Common myeloid progenitor, CD34-positive (primary cell): Measurements from ENCODE around the gene PTMA.

Source experiments
- CTCF ChIA-PET: fragments of 350-600 bp; sonication (Branson Sonifier 250); formaldehyde crosslinking; loops from one replicate; lab custom pipeline; 2021; ENCODE audit warnings: antibody characterized with exemption; lab: Charles Lee
- POLR2A ChIA-PET: fragments of 350-600 bp; sonication (Branson Sonifier 250); formaldehyde crosslinking; loops from one replicate; lab custom pipeline; 2021; ENCODE audit warnings: antibody characterized with exemption; lab: Charles Lee
- DNase-seq, 3 donors: peaks; one replicate each; pipeline versions ENCODE4 v3.0.0 to v3.0.0-alpha.2; 2013
- H3K27ac ChIP-seq, 2 experiments: 1 replicate in 1 of 2; 2 replicates in 1 of 2; pipeline ENCODE4 v1.7.0; 2013; ENCODE audit warnings: inconsistent platforms in 2 of 2, low read length in 2 of 2, mild to moderate bottlenecking in 2 of 2, low read depth in 1 of 2, moderate library complexity in 1 of 2; ENCODE audit not compliant: severe bottlenecking in 2 of 2, insufficient read depth in 1 of 2, poor library complexity in 1 of 2
- H3K27me3 ChIP-seq, 5 experiments: replicated peaks in 2 of 5; 1 replicate in 3 of 5; 2 replicates in 2 of 5; pipeline versions ENCODE4 v1.6.1 to v1.7.0; 2013; ENCODE audit warnings: low read length in 4 of 5, mild to moderate bottlenecking in 2 of 5, moderate library complexity in 2 of 5, inconsistent platforms in 1 of 5; ENCODE audit not compliant: insufficient read depth in 5 of 5, control insufficient read depth in 4 of 5
- H3K36me3 ChIP-seq, 4 experiments: 1 replicate in 2 of 4; 2 replicates in 2 of 4; pipeline versions ENCODE4 v1.6.1 to v1.7.0; 2013; ENCODE audit warnings: low read length in 3 of 4, control low read depth in 1 of 4, mild to moderate bottlenecking in 1 of 4; ENCODE audit not compliant: control insufficient read depth in 4 of 4, insufficient read depth in 4 of 4
- H3K4me1 ChIP-seq, 4 experiments: 1 replicate in 3 of 4; 2 replicates in 1 of 4; pipeline versions ENCODE4 v1.6.1 to v1.7.1; 2013; ENCODE audit warnings: low read length in 3 of 4, mild to moderate bottlenecking in 3 of 4, control low read depth in 1 of 4, inconsistent platforms in 1 of 4, moderate library complexity in 1 of 4; ENCODE audit not compliant: control insufficient read depth in 4 of 4, insufficient read depth in 4 of 4; ENCODE audit errors: control extremely low read depth in 1 of 4
- H3K4me3 ChIP-seq, 7 experiments: 1 replicate in 4 of 7; 2 replicates in 3 of 7; pipeline versions ENCODE4 v1.5.1 to v1.7.0; 2013; ENCODE audit warnings: mild to moderate bottlenecking in 7 of 7, low read length in 6 of 7, moderate library complexity in 6 of 7, inconsistent platforms in 2 of 7, low read depth in 2 of 7, control low read depth in 1 of 7; ENCODE audit not compliant: insufficient read depth in 4 of 7, control insufficient read depth in 1 of 7; ENCODE audit errors: extremely low read depth in 1 of 7
- H3K9me3 ChIP-seq, 5 experiments: 1 replicate in 4 of 5; 2 replicates in 1 of 5; pipeline versions ENCODE4 v1.6.1 to v1.7.1; 2013; ENCODE audit warnings: low read length in 4 of 5, mild to moderate bottlenecking in 2 of 5, inconsistent platforms in 1 of 5, low read depth in 1 of 5, moderate library complexity in 1 of 5; ENCODE audit not compliant: control insufficient read depth in 4 of 5, insufficient read depth in 2 of 5; ENCODE audit errors: control extremely low read depth in 1 of 5
- WGBS: methylation state at CpG from one replicate; pipeline ENCODE4 v1.1.5; 2013; ENCODE audit not compliant: insufficient coverage; 5-methylcytosine and 5-hydroxymethylcytosine counted together

The PTMA gene

DNA sequence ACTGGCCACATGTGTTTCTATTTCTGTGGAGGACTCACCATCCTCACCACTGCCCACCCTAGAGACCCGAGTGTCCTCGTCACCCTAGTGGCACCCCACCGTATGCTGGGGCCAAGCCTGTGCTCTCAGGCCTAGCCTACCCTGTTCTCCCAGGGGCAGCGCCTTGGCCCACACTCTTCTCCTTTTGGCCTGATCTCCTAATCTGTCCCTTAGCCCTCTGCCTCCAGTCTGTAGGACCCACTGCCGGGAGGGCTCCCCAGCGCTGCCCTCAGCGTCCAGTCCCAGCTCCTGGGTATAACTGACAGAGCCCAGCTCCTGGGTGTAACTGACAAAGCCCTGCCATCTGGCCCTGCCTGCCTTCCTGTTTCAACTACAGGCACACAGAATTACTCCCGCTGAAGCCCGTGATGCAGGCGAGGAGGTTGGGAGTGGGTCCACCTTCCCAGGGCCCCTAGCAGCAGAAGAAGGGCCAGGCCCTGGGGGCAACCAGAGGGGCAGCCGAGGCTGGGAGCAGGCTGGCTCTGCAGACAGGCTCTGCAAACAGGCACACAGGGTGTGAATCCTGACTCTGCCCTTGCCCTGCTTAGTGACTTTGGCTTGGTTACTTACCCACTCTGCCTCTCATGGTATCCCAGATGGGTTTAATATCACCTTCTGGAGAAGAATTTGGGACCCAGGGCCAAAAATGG is 25.6 kb upstream of the PTMA start:
- ChIA-PET CTCF (interaction anchor here (0.7 to 20.4 kb wide), 6 partner anchors 8 to 69 kb away, joined by 3 to 417 read pairs (median 79); partner anchors contain the start of gene PTMA), POLR2A (interaction anchor here (0.6 to 2.1 kb wide), 6 partner anchors 24 to 1757 kb away, joined by 3 to 6 read pairs (median 4); partner anchors contain the start of gene PTMA)
- H3K9me3 ChIP-seq, result no peaks in the 10 kb centered on the region
- H3K27ac ChIP-seq, result no peak overlapping the region
- DNase-seq, result no peak
- H3K4me1 ChIP-seq, result peaks cover 0 to 48% (median 35%) of the 10 kb centered on the region in 4 experiments
- no peaks in the 10 kb centered on the region for H3K27me3 ChIP-seq
- H3K36me3 ChIP-seq, result no peaks in the 10 kb centered on the region
- 72% methylated on average over 5 of the region's 11 CpGs for WGBS
- peak overlapping the region in 1 of 7 experiments; percentile 48 for H3K4me3 ChIP-seq

DNA sequence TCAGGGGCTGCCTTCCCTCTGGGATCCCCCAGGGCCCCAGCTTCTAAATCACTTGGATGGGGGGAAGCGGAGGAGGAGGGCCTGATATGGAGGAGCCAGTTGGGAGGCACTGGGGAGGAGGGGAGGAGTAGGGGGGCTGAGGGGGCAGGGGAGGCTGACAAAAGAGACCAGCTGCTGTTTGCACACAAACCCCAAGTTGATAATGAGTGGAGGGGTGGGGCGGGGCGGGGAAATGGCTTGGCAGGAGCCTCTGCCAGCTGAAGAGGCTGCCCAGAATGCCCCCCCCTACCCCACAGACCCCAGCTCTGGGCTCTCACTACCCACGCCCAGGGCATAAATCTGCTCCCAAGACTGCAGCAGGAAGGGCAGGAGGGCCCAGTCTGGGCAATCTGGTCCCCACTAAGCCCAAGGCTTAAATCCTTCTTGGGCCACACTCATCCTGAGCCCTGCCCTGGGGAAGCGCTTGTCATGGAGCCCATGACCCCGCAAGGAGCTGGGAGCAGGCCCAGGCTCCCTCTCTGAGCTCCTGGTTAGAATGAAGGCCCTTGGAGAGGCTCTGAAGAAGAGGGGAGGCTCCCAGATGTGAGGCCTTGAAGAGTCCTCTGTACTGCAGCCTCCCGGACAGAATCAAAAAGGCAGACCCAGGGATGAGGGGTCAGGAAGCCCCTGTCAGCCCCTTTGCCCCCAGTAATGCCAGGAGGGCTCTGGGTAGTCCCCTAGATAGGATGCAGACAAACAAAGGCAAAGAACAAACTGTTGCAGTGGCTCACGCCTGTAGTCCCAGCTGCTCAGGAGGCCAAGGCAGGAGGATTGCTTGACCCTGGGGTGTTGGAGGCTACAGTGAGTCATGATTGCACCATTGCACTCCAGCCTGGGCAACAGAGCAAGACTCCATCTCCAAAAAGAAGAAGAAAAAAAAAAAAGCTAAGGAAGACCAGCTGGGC is 24.8 kb upstream of the PTMA start:
- Histone ChIP-seq H3K4me1 (peaks cover 0 to 49% (median 37%) of the 10 kb centered on the region in 4 experiments), H3K27ac (no peak overlapping the region)
- POLR2A ChIA-PET, result interaction anchor here (0.6 to 2.1 kb wide), 5 partner anchors 11 to 166 kb away, joined by 3 to 6 read pairs (median 4); partner anchors contain the start of gene PTMA

GRCh38 chr2:231684314-231685223 is 23.8 kb upstream of the PTMA start:
- WGBS, result 86% methylated on average over 18 of the region's 22 CpGs
- CTCF ChIA-PET, result interaction anchor here (1.1 to 20.4 kb wide), 7 partner anchors 10 to 73 kb away, joined by 4 to 417 read pairs (median 51); partner anchors contain the start of gene PTMA
- no peaks in the 10 kb centered on the region for H3K36me3 ChIP-seq
- H3K4me3 ChIP-seq, result no peak overlapping the region
- peaks cover 0 to 46% (median 37%) of the 10 kb centered on the region in 4 experiments for H3K4me1 ChIP-seq
- POLR2A ChIA-PET, result interaction anchor here (0.6 to 1.6 kb wide), 4 partner anchors 10 to 26 kb away, joined by 3 to 6 read pairs (median 4); partner anchors contain the start of gene PTMA
- H3K27ac ChIP-seq, result no peak overlapping the region
- no peak for DNase-seq
- no peaks in the 10 kb centered on the region for H3K27me3 ChIP-seq
- H3K9me3 ChIP-seq, result no peaks in the 10 kb centered on the region

More for the DNA sequence above, 24.8 kb upstream of the PTMA start:
- CTCF ChIA-PET, result interaction anchor here (1.0 to 20.4 kb wide), 6 partner anchors 9 to 70 kb away, joined by 3 to 417 read pairs (median 79); partner anchors contain the start of gene PTMA
- H3K9me3 ChIP-seq, result no peaks in the 10 kb centered on the region
- no peak for DNase-seq
- WGBS, result 92% methylated on average over 5 of the region's 8 CpGs
- no peaks in the 10 kb centered on the region for H3K27me3 ChIP-seq
- H3K36me3 ChIP-seq, result no peaks in the 10 kb centered on the region
- H3K4me3 ChIP-seq, result no peak overlapping the region

DNA sequence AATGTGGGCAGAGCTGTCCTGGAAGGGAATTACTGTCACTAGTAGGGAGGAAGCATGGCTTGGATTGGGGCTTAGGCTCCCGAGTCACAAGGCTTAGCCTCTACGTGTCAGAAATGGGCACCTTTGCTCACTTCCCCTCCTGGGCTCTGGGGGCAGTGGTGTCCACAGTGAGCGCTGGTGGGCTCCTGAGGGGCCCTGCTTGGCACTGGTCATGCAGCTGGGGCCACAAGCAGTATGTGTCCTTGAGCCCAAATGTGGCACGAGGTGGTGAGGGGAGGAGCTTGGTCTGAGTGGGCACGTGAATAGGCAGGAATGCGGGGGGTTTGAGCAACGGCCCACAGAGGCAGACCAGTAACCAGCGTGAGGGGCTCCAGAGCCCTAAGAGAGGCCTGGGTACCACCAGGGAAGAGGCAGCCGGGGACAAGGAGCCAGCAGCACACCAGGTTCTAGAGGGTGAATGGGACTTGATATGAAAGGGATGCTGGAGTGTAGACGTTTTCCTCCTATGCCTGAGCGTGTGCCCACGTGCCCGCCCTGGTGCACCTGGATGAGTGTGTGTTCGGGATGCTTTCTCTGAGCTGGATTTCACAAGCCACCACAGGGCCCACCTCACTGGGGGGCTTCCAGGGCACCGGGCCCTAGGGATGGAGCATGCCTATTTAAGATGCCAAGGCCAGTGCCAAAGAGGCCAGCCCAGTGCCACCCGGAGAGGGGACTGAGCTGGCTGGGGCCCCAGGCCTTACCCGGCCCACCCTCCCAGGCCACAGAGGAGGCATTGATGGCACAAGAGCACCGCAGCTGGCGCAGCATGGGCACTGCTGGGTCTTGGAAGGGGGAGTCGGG is 22.8 kb upstream of the PTMA start:
- DNase-seq, result no peak
- Histone ChIP-seq H3K27me3 (no peaks in the 10 kb centered on the region), H3K4me1 (peaks cover 0 to 46% (median 36%) of the 10 kb centered on the region in 4 experiments), H3K36me3 (no peaks in the 10 kb centered on the region), H3K9me3 (no peaks in the 10 kb centered on the region), H3K27ac (no peak overlapping the region), H3K4me3 (no peak overlapping the region)
- CTCF ChIA-PET, result interaction anchor here (1.8 to 20.4 kb wide), 6 partner anchors 10 to 74 kb away, joined by 4 to 417 read pairs (median 79); partner anchors contain the start of gene PTMA
- 95% methylated on average over 18 of the region's 20 CpGs for WGBS
- POLR2A ChIA-PET, result interaction anchor here (0.6 to 1.6 kb wide), 3 partner anchors 23 to 168 kb away, joined by 3 to 6 read pairs (median 3); partner anchors contain the start of gene PTMA

DNA sequence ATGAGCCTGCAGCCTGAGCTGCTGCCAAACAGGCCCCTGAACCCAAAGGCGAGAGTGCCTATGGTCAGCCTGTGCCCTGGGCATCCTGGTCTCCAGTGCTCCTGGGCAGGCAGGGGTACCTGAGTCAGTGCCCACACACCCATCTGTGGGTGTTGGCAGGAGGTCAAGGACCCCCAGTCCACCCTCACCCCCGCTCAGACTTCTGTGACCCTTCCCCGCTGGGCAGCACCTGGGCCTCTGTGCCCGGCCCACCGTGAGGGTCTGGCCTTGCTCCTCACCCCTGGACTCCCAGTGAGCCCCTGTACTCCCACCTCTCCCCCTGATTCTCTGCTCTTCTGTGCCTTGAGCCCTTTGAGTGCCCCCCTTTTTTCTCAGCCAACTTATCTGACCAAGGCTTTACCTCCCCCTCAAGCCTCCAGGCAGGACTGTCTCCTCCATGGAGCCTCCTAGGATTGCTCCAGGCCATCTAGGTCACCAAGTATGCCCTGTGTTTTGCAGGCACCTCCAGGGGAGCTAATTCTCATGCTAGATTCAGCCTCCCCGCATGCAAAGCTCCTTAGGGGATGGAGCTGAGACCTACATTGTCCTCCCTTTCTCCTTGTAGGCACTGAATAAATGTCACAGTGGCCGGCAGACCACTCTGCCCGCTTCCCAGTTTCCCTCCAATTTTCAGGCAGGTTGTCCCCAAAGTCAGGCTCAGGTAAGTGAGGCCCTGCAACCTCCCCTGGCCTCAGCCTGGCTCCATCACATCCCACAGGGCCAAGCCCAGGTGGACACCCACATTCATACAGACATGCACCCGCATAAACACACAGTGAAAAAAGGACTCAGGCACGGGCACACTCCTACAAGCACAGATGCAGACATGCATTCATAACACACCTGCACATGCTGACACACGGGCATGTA is 21.9 kb upstream of the PTMA start:
- Histone ChIP-seq H3K9me3 (no peaks in the 10 kb centered on the region), H3K4me3 (no peak overlapping the region), H3K4me1 (peaks cover 0 to 42% (median 29%) of the 10 kb centered on the region in 4 experiments), H3K27ac (no peak overlapping the region), H3K36me3 (no peaks in the 10 kb centered on the region), H3K27me3 (no peaks in the 10 kb centered on the region)
- CTCF ChIA-PET, result interaction anchor here (1.0 to 20.4 kb wide), 7 partner anchors 9 to 85 kb away, joined by 3 to 417 read pairs (median 51); partner anchors contain the start of gene PTMA
- WGBS, result 89% methylated on average over 9 of the region's 11 CpGs
- POLR2A ChIA-PET, result interaction anchor here (0.5 to 1.6 kb wide), 5 partner anchors 12 to 167 kb away, joined by 3 to 6 read pairs (median 6); partner anchors contain the start of gene PTMA
- DNase-seq, result no peak
